HG02763 (cell line): ENCODE measurements around the gene CES3.
A peak's percentile ranks its signal among the peaks of the same experiment; 100 is the strongest.

Experiments used
- ATAC-seq: cut with Tn5 transposase; IDR thresholded peaks from one replicate; pipeline ENCODE4 v1.9.1; 2021; ENCODE audit warnings: mild to moderate bottlenecking, moderate library complexity; ENCODE audit not compliant: unreplicated experiment

CES3 gene

GRCh38 chr16:67000384-67001351, 39.6 kb downstream of the CES3 start:
- ATAC-seq: no peak

- no peak for ATAC-seq
Measured at GRCh38 chr16:67001726-67002125, 40.7 kb downstream of the CES3 start.

- no peak for ATAC-seq
Measured at GRCh38 chr16:67006930-67007658, 46.0 kb downstream of the CES3 start.

- ATAC-seq: no peak
Measured at GRCh38 chr16:67009158-67009557, 48.1 kb downstream of the CES3 start.

- ATAC-seq: no peak
Measured at GRCh38 chr16:67011274-67011673, 50.2 kb downstream of the CES3 start.

- no peak for ATAC-seq
Measured at GRCh38 chr16:67013233-67013822, 52.3 kb downstream of the CES3 start.

- ATAC-seq: peak; percentile 35
Measured at GRCh38 chr16:67013823-67014633, 53.0 kb downstream of the CES3 start.

GRCh38 chr16:67014634-67015312, 53.7 kb downstream of the CES3 start:
- no peak for ATAC-seq

GRCh38 chr16:67015313-67015731, 54.3 kb downstream of the CES3 start:
- no peak for ATAC-seq

GRCh38 chr16:67016143-67016542, 55.1 kb downstream of the CES3 start:
- no peak for ATAC-seq

GRCh38 chr16:67016681-67017420, 55.8 kb downstream of the CES3 start:
- no peak for ATAC-seq

- no peak for ATAC-seq
Measured at GRCh38 chr16:67017421-67017750, 56.3 kb downstream of the CES3 start.

- ATAC-seq: peak; percentile 62
Measured at GRCh38 chr16:67017810-67018488, 56.9 kb downstream of the CES3 start.

GRCh38 chr16:67019171-67019570, 58.1 kb downstream of the CES3 start:
- ATAC-seq: no peak

- no peak for ATAC-seq
Measured at GRCh38 chr16:67021321-67021720, 60.3 kb downstream of the CES3 start.

- ATAC-seq: no peak
Measured at GRCh38 chr16:67022531-67023214, 61.6 kb downstream of the CES3 start.

GRCh38 chr16:67023689-67024088, 62.6 kb downstream of the CES3 start:
- ATAC-seq: no peak
